Measurements from ENCODE around the gene MRPS2. TPM values are rescaled to one million over a fixed set of nuclear protein-coding genes. Genes with fewer than 3 reads are reported as not detected.

Gene MRPS2
- total and polyA plus RNA-seq, 2 of the 4 experiments (the other 2 are of a cell fraction), result 53.1 to 104 TPM

- peak; percentile 84 for ATAC-seq (ENCODE audit: low read depth)
- no TSS peak for BruUV-seq (replicated peaks)
- H4K5ac ChIP-seq (ENCODE audit: low read depth, low read length), result no peak overlapping the region
- H3K27ac ChIP-seq (ENCODE audit: insufficient read depth, low read length), result no peak overlapping the region
- no peak overlapping the region for H2AK5ac ChIP-seq (ENCODE audit: low read depth, low read length)
- peaks cover 7% of the 10 kb centered on the region for H3K9me1 ChIP-seq (ENCODE audit: insufficient read depth, low read length)
- H3K14ac ChIP-seq (replicated peaks; ENCODE audit: low read depth, low read length), result no peak overlapping the region
- no peak overlapping the region for H2BK5ac ChIP-seq (ENCODE audit: low read depth, low read length, poor library complexity, severe bottlenecking)
- H3K18ac ChIP-seq (ENCODE audit: low read depth, low read length), result no peak overlapping the region
- H2BK20ac ChIP-seq (ENCODE audit: low read depth, low read length), result no peak overlapping the region
- no peaks in the 10 kb centered on the region for H3K79me1 ChIP-seq (ENCODE audit: low read depth in 1 of 2, low read length in 2 of 2)
- H4K20me1 ChIP-seq (ENCODE audit: insufficient read depth, low read length), result no peaks in the 10 kb centered on the region
- H3K9ac ChIP-seq (ENCODE audit: low read depth, low read length), result no peak overlapping the region
- H2AFZ ChIP-seq (replicated peaks; ENCODE audit: low read length, poor library complexity), result peak overlapping the region; percentile 72
- H4K91ac ChIP-seq (ENCODE audit: insufficient read depth, low read depth, low read length), result no peak overlapping the region
- in situ Hi-C loops (cut with MboI; ENCODE audit: low sequenced_read_pairs) (no loop called here), dilution Hi-C loops (cut with HindIII; ENCODE audit: low sequenced_read_pairs, unreplicated experiment) (no loop called here), intact Hi-C loops (cut with micrococcal nuclease) (no loop called here)
- H3K36me3 ChIP-seq (ENCODE audit: control insufficient read depth, insufficient read depth, low read length), result no peaks in the 10 kb centered on the region
- H4K8ac ChIP-seq (ENCODE audit: low read depth in 2 of 2, low read length in 2 of 2), result no peak overlapping the region
- no peak overlapping the region for H2BK120ac ChIP-seq (ENCODE audit: low read depth, low read length)
- peak overlapping the region; percentile 68 for H2AK9ac ChIP-seq (replicated peaks; ENCODE audit: low read depth, low read length, poor library complexity)
- H3K4me3 ChIP-seq (ENCODE audit: insufficient read depth, low read depth, low read length), result no peak overlapping the region
- H3K4ac ChIP-seq (ENCODE audit: low read depth, low read length), result no peak overlapping the region
- CTCF ChIA-PET, result no interaction called here
- no peak overlapping the region for H3K4me2 ChIP-seq (ENCODE audit: low read depth, low read length)
- H3K23ac ChIP-seq (ENCODE audit: low read depth, low read length), result no peak overlapping the region
- peak; percentile 54 for DNase-seq
- H3K9me3 ChIP-seq (ENCODE audit: control insufficient read depth, insufficient read depth, low read length), result no peaks in the 10 kb centered on the region
- H3K4me1 ChIP-seq (ENCODE audit: control insufficient read depth, insufficient read depth, low read length), result peaks cover 3% of the 10 kb centered on the region
- no peak for TF ChIP-seq BHLHE40 (IDR thresholded peaks at IDR 0.05; ENCODE audit: low read depth, low read length)
- peak; percentile 77 for TF ChIP-seq FOS (IDR thresholded peaks at IDR 0.05; ENCODE audit: low read depth, low read length)
- TF ChIP-seq USF2 (IDR thresholded peaks at IDR 0.05; ENCODE audit: low read depth, low read length), result peak; percentile 71
- peak; percentile 45 for TF ChIP-seq CEBPB (IDR thresholded peaks at IDR 0.05; ENCODE audit: low read depth, low read length)
- no peak for TF ChIP-seq CHD1 (IDR thresholded peaks at IDR 0.05; ENCODE audit: low read depth, low read length)
- TF ChIP-seq RAD21 (IDR thresholded peaks at IDR 0.05; ENCODE audit: low read length), result no peak
- no peak overlapping the region for H2BK15ac ChIP-seq (ENCODE audit: low read depth, low read length)
- H3K27me3 ChIP-seq (ENCODE audit: control insufficient read depth, insufficient read depth, low read length), result no peaks in the 10 kb centered on the region
- WGBS, 2 experiments (ENCODE audit: extremely low coverage in 2 of 2, insufficient read length in 1 of 2), result no CpG with 5 or more reads among the region's 3 CpGs
- POLR2A ChIA-PET (ENCODE audit: unreplicated experiment), result no interaction called here
- H3K56ac ChIP-seq (ENCODE audit: extremely low read depth, insufficient read depth, low read length), result no peak overlapping the region
Measured at GRCh38 chr9:135463140-135463539, 37.3 kb upstream of the MRPS2 start.
